GM13977 (cell line): ENCODE data around the gene INSIG1.

Experiments
- DNase-seq: peaks from one replicate; pipeline ENCODE4 v3.0.0; 2012; ENCODE audit warnings: low spot score
- in situ Hi-C: fragments of 300-500 bp; cut with MboI; formaldehyde crosslinking; loops from one replicate; pipeline ENCODE4 v1.12.0; 2022; ENCODE audit warnings: low sequenced_read_pairs, low pct_unique_long_range_greater_than_20kb, mixed read lengths, inconsistent platforms; ENCODE audit not compliant: unreplicated experiment
- TF ChIP-seq, protein P1 (sequence below): IDR thresholded peaks from 2 replicates; pipeline ENCODE4 v1.5.1; 2012; ENCODE audit warnings: mild to moderate bottlenecking, control low read depth; ENCODE audit not compliant: insufficient read depth; ENCODE audit errors: extremely low read depth, missing control alignments

Gene INSIG1

DNA sequence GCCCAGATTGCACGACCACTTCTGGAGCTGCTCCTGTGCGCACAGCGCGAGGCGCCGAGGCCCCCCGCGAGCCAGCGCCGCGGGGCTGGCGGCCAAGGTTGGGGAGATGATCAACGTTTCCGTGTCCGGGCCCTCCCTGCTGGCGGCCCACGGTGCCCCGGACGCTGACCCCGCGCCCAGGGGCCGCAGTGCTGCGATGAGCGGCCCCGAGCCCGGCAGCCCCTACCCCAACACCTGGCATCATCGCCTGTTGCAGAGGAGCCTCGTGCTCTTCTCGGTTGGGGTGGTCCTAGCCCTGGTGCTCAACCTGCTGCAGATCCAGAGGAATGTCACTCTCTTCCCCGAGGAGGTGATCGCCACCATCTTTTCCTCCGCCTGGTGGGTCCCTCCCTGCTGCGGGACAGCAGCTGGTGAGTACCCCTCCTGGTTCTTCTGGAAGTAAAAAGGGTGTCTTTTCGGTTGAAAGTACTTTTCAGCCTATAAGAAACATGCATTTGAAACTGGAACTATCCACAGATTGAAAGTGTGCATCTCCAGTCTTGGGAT is 683 bp downstream of the INSIG1 start:
- in situ Hi-C loops: no loop called here
- DNase-seq: no peak

DNA sequence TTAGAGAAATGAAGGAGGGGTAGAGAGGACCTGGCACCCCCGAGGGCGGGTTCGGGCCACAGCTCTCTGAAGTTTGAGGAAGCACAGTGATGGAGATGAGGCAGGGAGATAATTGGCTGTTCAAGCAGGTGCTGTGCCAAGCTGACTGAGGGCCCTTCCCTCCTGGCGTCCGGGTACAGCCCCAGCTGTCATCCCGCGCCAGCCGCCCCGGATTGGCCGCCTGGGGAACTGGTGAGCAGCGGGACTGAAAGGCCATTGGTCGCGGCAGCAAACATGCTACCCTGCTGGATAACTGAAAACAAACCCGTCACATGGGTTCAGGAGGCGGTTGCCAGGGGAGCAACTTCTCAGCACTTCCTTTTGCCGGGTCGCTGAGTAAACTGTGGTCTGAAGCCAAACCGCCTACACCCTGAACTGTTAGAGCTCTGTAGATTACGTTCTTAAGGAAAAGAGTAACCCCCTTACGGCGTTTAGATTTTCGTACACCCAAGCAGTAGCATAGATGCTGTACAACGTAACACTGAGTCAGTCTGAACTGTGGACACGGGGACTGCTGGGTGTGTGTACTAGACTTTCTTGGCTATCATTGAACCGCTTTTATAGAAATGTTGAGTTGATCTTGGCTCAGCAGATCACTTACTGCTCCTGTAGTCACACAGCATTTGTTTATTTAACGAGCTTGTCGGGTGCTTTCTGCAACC is 1.3 kb downstream of the INSIG1 start:
- TF ChIP-seq, protein P1, sequence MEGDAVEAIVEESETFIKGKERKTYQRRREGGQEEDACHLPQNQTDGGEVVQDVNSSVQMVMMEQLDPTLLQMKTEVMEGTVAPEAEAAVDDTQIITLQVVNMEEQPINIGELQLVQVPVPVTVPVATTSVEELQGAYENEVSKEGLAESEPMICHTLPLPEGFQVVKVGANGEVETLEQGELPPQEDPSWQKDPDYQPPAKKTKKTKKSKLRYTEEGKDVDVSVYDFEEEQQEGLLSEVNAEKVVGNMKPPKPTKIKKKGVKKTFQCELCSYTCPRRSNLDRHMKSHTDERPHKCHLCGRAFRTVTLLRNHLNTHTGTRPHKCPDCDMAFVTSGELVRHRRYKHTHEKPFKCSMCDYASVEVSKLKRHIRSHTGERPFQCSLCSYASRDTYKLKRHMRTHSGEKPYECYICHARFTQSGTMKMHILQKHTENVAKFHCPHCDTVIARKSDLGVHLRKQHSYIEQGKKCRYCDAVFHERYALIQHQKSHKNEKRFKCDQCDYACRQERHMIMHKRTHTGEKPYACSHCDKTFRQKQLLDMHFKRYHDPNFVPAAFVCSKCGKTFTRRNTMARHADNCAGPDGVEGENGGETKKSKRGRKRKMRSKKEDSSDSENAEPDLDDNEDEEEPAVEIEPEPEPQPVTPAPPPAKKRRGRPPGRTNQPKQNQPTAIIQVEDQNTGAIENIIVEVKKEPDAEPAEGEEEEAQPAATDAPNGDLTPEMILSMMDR: no peak
- in situ Hi-C loops: no loop called here
- DNase-seq: peak; percentile 94

More for the DNA sequence above, 683 bp downstream of the INSIG1 start:
- TF ChIP-seq, protein P1: no peak

DNA sequence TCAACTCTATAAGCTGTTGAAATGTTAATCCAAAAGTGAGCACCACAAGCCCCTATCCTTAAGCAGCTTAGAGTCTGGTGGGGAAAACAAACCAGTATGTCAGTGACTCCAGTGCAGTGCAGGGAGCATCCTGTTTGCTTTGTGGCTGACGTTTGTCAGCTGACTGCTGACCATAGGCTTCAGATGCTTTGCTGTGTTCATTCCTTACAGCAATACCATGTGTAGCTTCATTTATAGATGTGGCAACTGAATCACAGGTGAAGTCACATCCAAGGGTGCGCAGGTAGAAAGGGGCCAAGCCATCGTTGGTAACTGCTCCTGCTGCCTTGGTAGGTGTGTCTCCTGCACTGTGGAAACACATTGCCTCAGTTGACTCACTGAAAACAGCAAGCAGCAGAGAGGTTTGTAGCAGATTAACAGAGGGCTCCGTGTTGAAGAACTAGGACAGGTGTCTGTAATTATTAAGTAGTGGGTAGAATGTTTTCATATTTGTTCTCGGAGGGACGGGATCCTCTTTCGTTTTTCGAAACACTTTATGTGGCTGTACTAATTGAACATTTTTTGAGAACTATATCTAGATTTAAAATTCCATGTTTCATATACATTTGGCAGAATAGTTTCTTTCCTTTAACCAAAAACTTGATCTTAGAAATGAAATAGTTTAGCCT is 2.0 kb downstream of the INSIG1 start:
- TF ChIP-seq, protein P1: no peak
- no peak for DNase-seq
- in situ Hi-C loops: no loop called here

DNA sequence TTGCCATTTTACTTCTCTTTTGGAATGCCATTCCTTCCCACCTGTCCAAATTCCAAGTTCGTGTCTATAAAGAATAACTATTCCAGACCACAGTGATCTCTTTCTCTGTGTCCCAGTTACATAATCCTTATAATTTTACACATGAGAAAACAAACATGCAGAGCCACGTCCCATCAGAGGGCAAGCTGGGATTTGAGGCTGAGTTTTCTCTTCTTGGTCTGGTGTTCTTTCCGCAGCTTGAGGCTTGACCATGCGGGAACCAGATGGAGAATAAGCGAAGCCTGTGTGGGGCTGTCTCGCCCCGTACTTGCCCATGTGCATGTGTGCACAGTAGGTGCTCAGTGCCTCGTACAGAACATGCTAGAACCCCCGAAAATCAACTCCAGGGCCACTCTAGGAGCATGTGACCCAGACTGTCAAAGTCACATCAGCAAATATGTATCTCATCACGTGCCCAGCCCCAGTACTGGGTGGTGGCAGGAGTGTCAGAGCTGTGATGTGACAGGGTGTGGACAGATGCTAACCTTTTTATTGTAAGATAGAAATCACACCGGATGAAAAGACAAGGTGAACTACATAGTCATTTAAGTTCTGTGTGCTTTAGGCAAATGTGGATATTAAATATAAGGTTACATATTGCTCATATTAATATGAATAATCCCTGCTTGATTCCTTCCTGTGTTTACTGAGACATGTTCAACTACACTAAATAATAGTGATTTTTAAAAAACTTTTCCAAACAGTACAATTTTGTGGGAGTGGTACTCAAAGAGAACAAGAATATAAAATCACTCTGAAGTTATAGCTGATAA is 3.2 kb downstream of the INSIG1 start:
- no peak for DNase-seq
- in situ Hi-C loops: no loop called here
- TF ChIP-seq, protein P1: no peak

DNA sequence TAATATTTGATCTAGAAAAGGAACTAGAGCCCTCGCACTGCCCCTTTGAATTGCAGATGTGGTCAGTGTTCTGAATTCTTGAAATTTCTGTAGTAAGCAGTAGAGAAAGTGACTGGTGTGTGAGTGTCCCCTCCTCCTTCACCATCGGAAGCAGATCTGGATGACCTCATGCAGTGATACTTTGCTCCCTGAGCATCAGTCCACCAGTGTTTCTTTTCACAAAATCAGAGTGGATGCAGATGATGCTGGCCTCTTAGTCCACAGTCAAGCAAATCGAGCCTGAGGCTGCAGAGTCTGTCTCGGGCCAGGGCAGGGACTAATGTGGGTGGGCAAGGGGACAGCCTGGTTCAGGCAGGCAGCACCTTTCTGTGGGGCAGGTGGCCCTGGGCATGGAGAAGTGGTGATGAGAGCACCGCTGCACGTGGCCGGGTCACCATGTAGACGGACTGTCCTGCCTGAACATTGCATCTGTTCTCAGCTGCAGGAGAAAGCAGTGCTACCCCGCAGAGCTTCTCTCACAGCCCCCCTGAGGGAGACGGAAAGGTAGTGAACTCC is 5.4 kb downstream of the INSIG1 start:
- no peak for DNase-seq
- TF ChIP-seq, protein P1: no peak
- in situ Hi-C loops: no loop called here

DNA sequence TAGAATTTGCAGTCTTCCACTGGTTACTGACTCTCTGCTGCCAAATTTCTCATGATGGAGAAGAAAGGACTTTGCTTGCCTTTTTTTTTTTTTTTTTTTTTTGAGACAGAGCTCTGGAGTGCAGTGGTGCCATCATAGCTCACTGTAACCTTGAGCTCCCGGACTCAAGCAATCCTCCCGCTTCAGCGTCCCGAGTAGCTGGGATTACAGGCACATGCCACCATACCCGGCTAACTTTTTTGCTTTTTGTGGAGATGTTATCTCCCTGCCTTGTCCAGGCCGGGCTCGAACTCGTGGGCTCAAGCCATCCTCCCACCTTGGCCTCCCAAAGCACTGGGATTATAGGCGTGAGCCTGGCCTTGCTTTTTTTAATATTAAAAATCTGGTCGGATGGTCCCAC is 6.2 kb downstream of the INSIG1 start:
- DNase-seq: no peak
- TF ChIP-seq, protein P1: no peak
- in situ Hi-C loops: no loop called here
